Stomach (tissue), 9 donors: ENCODE data around the gene CHST6. TPM values are rescaled to one million over a fixed set of nuclear protein-coding genes. Genes with fewer than 3 reads are reported as not detected.
"Not testable (repeated sequence)": the region's sequence is repeated elsewhere in the genome, so short reads cannot be mapped to it uniquely, and the experiment has no call there.

Experiments
- DNase-seq, 2 donors: peaks; one replicate each; pipeline versions ENCODE4 v3.0.0 to v3.0.0-alpha.2; 2013 to 2019
- H3K27ac ChIP-seq, 5 donors: fragments of 200-600 bp in 4 of 5; sonication (generic) in 4 of 5; one replicate each; pipeline ENCODE4 v1.5.1; 2013 to 2019; ENCODE audit warnings: mild to moderate bottlenecking in 1 of 5, moderate library complexity in 1 of 5
- H3K27me3 ChIP-seq, 3 donors: fragments of 200-600 bp; sonication (generic); one replicate each; pipeline ENCODE4 v1.5.1; 2017 to 2019; ENCODE audit warnings: mixed run types in 1 of 3
- H3K36me3 ChIP-seq, 4 donors: fragments of 200-600 bp; sonication (generic); 1 replicate in 3 of 4; 2 replicates in 1 of 4; pipeline ENCODE4 v1.5.1; 2016 to 2019
- H3K4me1 ChIP-seq, 4 donors: fragments of 200-600 bp; sonication (generic); one replicate each; pipeline ENCODE4 v1.5.1; 2016 to 2019
- H3K4me3 ChIP-seq, 4 donors: fragments of 200-600 bp; sonication (generic) in 3 of 4; one replicate each; pipeline ENCODE4 v1.5.1; 2016 to 2019; ENCODE audit warnings: mild to moderate bottlenecking in 1 of 4
- H3K9me3 ChIP-seq, 4 donors: fragments of 200-600 bp; sonication (generic); one replicate each; pipeline ENCODE4 v1.5.1; 2016 to 2019
- CTCF ChIP-seq, 7 experiments: fragments of 450-650 bp in 4 of 7; fragments of 200-600 bp in 3 of 7; sonication (generic) in 3 of 7; IDR thresholded peaks; one replicate each; pipeline ENCODE4 v1.5.1; 2016 to 2019; ENCODE audit warnings: antibody characterized with exemption in 7 of 7, control low read depth in 2 of 7, mild to moderate bottlenecking in 1 of 7
- EP300 ChIP-seq: sonication (generic); formaldehyde crosslinking; IDR thresholded peaks from one replicate; pipeline ENCODE4 v1.6.1; 2017; ENCODE audit warnings: antibody characterized with exemption
- POLR2A ChIP-seq, 4 donors: fragments of 450-650 bp; IDR thresholded peaks; one replicate each; pipeline ENCODE4 v1.6.1; 2016; ENCODE audit warnings: antibody characterized with exemption in 4 of 4, control low read depth in 2 of 4, mild to moderate bottlenecking in 1 of 4, moderate library complexity in 1 of 4
- POLR2AphosphoS5 ChIP-seq, 3 donors: sonication (generic); formaldehyde crosslinking; IDR thresholded peaks; one replicate each; pipeline ENCODE4 v1.6.1; 2016; ENCODE audit warnings: antibody characterized with exemption in 3 of 3
- WGBS, 5 donors: extraction: QIAGEN DNeasy Blood & Tissue Kit in 3 of 5; methylation state at CpG; one replicate each; pipeline versions ENCODE4 v1.1.5 to v1.1.7; 2013 to 2018; 5-methylcytosine and 5-hydroxymethylcytosine counted together
- intact Hi-C: fragments of 100-400 bp; cut with DNase I; formaldehyde crosslinking; loops from one replicate; pipeline ENCODE4 v1.15.1; 2023; ENCODE audit warnings: low total_unique reads
- polyA plus RNA-seq, 3 donors: library from polyadenylated mRNA; stranded (reverse); fragments of 200-250 nt; gene quantifications; one replicate each; pipeline ENCODE4 v1.2.3, GENCODE V29; 2013
- total RNA-seq, 5 donors: library from RNA; depleted of rRNA; stranded (reverse); fragments of >200 nt; gene quantifications; one replicate each; pipeline versions ENCODE4 v1.1.0 to v1.2.3, GENCODE V29; 2014 to 2016
- donor health status: healthy with polysubstance abuse.
- donor health status: Bipolar disorder and iron deficiency.
- donor health status: healthy.

The CHST6 gene
- total and polyA plus RNA-seq, 8 donors, result 0.23 to 0.73 (median 0.29) TPM; not detected in 5

GRCh38 chr16:75464122-75464918 lies 30.9 kb downstream of the CHST6 start, which contains the start of gene TMEM170A:
Gene TMEM170A (minus strand): TSS chr16:75464689. CDS start chr16:75464600, 89 bp downstream.
- H3K4me3 ChIP-seq, result peak within 1 kb of the TSS; percentile 72 to 98 (median 86)
- 0 to 1% (median 0%) methylated on average over 15 to 89 of the region's 89 CpGs for WGBS, 5 donors
- DNase-seq, result peak; percentile 100
- intact Hi-C loops, result no loop called here
- peak within 1 kb of the TSS; percentile 95 to 98 (median 97) for H3K27ac ChIP-seq
- peaks cover 19 to 35% (median 30%) of the 10 kb centered on the region in 4 donors for H3K4me1 ChIP-seq
- TF ChIP-seq CTCF (IDR thresholded peaks at IDR 0.05) (peak in 5 of 7 experiments; percentile 95 to 100 (median 100)), POLR2A (IDR thresholded peaks at IDR 0.05) (peak in 2 of 4 donors; percentile 82 to 87), EP300 (no peak), POLR2AphosphoS5 (IDR thresholded peaks at IDR 0.05) (peak; percentile 82 to 98 (median 98))
- H3K9me3 ChIP-seq, result no peaks in the 10 kb centered on the region
- no peaks in the 10 kb centered on the region for H3K27me3 ChIP-seq
- H3K36me3 ChIP-seq, result no peaks in the 10 kb centered on the region

DNA sequence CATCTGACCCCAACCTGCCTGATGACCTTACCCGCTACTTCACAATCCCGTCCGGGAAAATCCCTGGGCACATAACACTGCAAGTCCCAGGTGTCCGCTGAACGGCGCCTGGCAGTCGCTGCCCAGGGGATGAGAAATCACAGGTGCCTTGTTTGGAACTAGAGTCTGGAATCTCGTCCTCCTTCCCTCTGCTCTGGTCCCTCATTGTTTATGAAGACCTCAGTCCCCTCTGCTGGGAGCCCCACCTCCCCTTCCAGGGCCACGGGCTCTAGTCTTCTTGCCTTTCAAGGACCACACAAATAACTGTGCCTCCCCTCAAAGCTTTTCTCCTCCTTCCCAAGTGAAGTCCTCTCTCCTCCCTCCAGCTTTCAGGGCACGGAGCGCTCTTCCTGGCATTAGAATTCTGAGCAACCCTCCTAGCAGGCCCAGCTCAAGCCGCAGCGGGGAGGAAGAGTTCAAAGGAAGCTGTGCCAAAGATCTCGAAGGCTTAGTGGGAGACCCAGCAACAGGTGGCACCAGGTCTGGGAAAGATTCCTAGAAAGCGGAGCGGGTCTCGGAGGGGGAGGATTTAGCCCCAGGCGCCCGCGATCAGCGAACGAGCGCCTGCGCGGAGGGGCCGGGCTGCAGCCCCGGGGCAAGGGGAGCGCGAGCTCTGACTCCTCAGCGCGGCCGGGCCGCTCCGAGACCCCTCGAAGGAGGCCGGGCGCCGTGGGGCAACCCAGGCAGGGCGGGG lies 31.7 kb downstream of the CHST6 start:
- peak overlapping the region; percentile 95 to 98 (median 97) for H3K27ac ChIP-seq
- H3K27me3 ChIP-seq, intact Hi-C loops, H3K9me3 ChIP-seq, H3K36me3 ChIP-seq: not testable (repeated sequence)
- 2 to 5% (median 2%) methylated on average over 26 to 39 of the region's 39 CpGs for WGBS, 5 donors
- DNase-seq, result peak; percentile 27 to 73
- peak overlapping the region; percentile 72 to 98 (median 86) for H3K4me3 ChIP-seq
- H3K4me1 ChIP-seq, result peaks cover 19 to 35% (median 30%) of the 10 kb centered on the region in 4 donors

GRCh38 chr16:75462806-75463205 lies 32.4 kb downstream of the CHST6 start:
- H3K4me1 ChIP-seq, result peaks cover 19 to 40% (median 30%) of the 10 kb centered on the region in 4 donors
- no peaks in the 10 kb centered on the region for H3K27me3 ChIP-seq
- TF ChIP-seq EP300, result no peak
- TF ChIP-seq POLR2A (IDR thresholded peaks at IDR 0.05), result no peak
- no peak for TF ChIP-seq POLR2AphosphoS5 (IDR thresholded peaks at IDR 0.05)
- no peak for TF ChIP-seq CTCF (IDR thresholded peaks at IDR 0.05)
- no peak for DNase-seq
- WGBS, 5 donors, result 4 to 13% (median 11%) methylated on average over 2 of the region's 2 CpGs
- intact Hi-C loops, result no loop called here
- no peaks in the 10 kb centered on the region for H3K36me3 ChIP-seq
- H3K9me3 ChIP-seq, result no peaks in the 10 kb centered on the region
- H3K4me3 ChIP-seq, result peak overlapping the region in 2 of 4 donors; percentile 75 to 97
- H3K27ac ChIP-seq, result no peak overlapping the region

- intact Hi-C loops, result no loop called here
- peaks cover 23 to 48% (median 34%) of the 10 kb centered on the region in 4 donors for H3K4me1 ChIP-seq
- H3K27ac ChIP-seq, result no peak overlapping the region
- TF ChIP-seq EP300, result no peak
- TF ChIP-seq POLR2AphosphoS5 (IDR thresholded peaks at IDR 0.05), result no peak
- no peak for TF ChIP-seq POLR2A (IDR thresholded peaks at IDR 0.05)
- no peak for TF ChIP-seq CTCF (IDR thresholded peaks at IDR 0.05)
- no peaks in the 10 kb centered on the region for H3K9me3 ChIP-seq
- H3K36me3 ChIP-seq, result no peaks in the 10 kb centered on the region
- DNase-seq, result peak in 1 of 2 donors; percentile 27
- H3K4me3 ChIP-seq, result no peak overlapping the region
- H3K27me3 ChIP-seq, result no peaks in the 10 kb centered on the region
- WGBS, 5 donors, result 40 to 57% (median 42%) methylated on average over 2 of the region's 2 CpGs
Measured at GRCh38 chr16:75461575-75461974, 33.7 kb downstream of the CHST6 start.
